Left colon (tissue), 2 donors: ENCODE data around the gene TIGD2. TPM values are rescaled to one million over a fixed set of nuclear protein-coding genes. Genes with fewer than 3 reads are reported as not detected.

Experiments used
- ATAC-seq: fragments of 200-7000 bp; cut with Tn5 transposase; one replicate; pipeline ENCODE4 v1.9.1; 2020; ENCODE audit warnings: mild to moderate bottlenecking, moderate library complexity
- DNase-seq, 2 donors: peaks; one replicate each; pipeline ENCODE4 v3.0.0-alpha.2; 2020
- intact Hi-C, 2 donors: fragments of 100-400 bp; cut with DNase I in 1 of 2; cut with micrococcal nuclease in 1 of 2; formaldehyde crosslinking; loops; one replicate each; pipeline versions ENCODE4 v1.11.2 to v1.14.0; 2022; cut with DNase I, micrococcal nuclease
- total RNA-seq, 2 donors: library from RNA; stranded (reverse); fragmentation: NEBNext Ultra II Directional; extraction: Animal tissue kit (Norgen Biotek cat#: 25700); gene quantifications; one replicate each; pipeline ENCODE4 v1.2.1, GENCODE V29; 2021
- donor health status: DM: no; HTN: no; CAD: no.
- donor health status: DM: yes; HTN: yes; CAD: no.

Gene TIGD2
- total RNA-seq, 2 donors from 2014 or later, result 5.2 to 5.3 TPM

DNA sequence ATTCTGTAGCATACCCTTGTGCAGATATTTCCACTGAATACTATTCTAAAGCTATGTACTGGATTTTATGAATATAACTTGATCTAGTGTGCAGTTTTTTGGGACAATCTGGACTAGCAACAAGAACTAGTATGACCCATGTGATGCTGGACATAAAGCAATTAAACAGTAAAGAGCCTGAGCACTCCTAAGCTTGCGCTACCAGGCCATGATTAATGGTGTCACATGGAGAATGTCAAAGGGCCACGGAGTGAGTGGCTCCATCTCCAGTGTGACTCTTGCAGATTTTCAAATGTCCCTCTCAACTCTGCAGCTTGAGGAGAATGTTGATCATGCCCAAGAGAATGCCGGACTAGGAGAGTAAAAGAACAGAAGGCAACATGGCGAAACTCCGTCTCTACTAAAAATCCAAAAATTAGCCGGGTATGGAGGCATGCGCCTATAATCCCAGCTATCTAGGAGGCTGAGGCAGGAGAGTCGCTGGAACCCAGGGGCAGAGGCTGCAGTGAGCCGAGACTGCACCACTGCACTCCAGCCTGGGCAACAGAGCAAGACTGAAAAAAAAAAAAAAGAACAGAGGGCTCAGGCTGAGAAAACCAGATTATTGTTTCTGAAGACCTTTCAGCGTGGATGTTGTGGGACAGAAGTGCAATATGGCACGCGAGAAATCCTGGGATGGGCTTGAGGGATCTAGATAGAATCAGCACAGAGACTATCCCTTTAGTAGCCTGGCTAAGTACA, 45.0 kb downstream of the TIGD2 start:
- ATAC-seq, result no peak
- no peak for DNase-seq
- intact Hi-C loops, result loop anchor here in 1 of 2 donors (10.0 kb wide), 1 partner anchor 278 kb away; no protein-coding TSS in a partner anchor

DNA sequence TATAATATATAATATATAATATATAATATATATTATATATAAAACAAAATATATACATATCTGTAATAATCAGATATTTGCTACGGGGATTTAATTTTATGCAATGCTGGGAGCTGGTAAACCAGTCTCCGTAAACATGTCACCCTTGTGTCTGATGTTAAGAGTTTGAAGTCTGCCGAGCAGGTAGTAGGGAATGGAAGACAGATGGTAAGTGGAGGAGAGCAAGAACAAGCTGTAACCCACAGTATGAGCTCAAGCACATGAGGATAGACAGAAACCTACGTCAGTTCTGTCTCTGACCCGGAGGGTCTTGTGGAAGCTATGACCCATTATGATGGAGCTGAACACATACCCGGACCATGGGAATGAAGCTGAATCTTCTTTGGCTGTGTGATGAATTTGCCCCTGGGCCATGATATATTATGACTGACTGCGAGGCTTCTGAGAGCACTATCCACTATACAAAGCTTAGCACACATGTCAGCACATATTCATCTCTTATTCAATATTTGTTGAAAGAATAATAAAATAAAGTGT, 46.2 kb downstream of the TIGD2 start:
- DNase-seq (no peak), ATAC-seq (no peak)
- intact Hi-C loops, result loop anchor here in 1 of 2 donors (10.0 kb wide), 1 partner anchor 277 kb away; no protein-coding TSS in a partner anchor

DNA sequence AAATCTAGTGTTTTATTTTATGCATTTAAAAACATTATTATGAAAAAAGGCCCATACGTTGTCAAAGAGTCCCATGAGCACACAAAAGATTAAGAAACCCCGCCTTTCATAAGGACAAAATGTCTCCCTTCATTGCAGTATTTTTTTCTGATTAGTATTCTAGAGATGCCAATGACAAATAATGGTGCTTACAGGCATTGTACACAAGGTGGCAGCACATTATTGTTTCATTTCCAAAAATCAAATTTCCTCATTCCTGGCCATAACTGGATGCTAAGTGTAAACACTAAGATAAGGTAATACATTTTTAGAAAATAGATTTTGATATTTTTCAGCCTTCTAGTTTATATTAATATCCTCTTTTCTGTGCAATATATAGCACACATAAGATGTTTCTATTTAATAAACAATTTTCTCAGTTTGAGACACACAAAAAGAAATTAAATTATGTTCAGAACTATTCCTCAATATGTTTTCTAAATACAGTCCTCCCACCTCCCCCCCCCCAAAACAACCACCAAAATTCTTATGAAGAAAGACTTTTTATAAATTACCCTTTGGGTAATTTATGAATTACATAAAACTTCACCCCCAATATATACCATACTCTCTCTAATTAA, 47.7 kb downstream of the TIGD2 start:
- ATAC-seq (peak; percentile 67), DNase-seq (no peak)
- intact Hi-C loops, result loop anchor here in 1 of 2 donors (10.0 kb wide), 1 partner anchor 276 kb away; no protein-coding TSS in a partner anchor

DNA sequence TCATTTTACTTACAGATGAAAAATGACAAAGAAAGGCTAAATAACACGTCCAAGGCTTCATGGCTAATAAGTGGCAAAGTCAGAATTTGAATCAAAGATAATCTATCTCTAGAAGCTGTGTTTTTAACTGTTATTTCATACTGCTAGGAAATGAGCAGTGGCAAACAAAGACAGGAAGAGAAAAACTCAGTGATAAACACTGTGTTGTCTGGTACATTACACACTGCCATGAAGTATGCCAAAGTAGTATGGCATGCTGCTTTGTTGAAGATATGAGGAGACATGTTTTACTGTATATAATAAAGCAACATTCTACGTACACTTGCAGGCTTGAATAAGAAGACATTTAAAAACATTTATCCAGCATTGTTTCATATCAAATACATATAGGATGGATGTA, 49.5 kb downstream of the TIGD2 start:
- intact Hi-C loops, result loop anchor here in 1 of 2 donors (10.0 kb wide), 1 partner anchor 734 kb away; the partner anchor contains the start of gene MMRN1
- no peak for DNase-seq

DNA sequence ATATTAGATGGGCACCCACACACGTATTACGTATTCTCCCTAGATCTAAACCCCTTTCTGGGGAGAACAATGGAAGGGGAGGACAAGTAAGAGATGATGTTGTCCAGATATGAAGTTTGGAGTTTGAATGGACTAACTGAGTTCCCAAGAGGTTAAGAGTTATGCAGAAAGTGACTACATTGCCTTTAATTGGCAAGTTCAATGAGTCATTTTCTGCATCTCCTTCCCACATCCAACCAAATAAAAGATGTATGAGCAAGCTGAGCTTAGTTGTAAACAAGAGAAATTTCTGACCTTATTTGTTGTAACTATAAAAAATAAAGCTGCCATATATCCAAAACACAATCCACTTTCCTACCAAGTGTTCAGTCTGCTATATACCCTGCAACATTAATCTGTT, 50.5 kb downstream of the TIGD2 start:
- intact Hi-C loops, result loop anchor here in 1 of 2 donors (10.0 kb wide), 1 partner anchor 733 kb away; the partner anchor contains the start of gene MMRN1
- ATAC-seq (no peak), DNase-seq (no peak)

More for the DNA sequence above, 49.5 kb downstream of the TIGD2 start:
- ATAC-seq, result no peak

DNA sequence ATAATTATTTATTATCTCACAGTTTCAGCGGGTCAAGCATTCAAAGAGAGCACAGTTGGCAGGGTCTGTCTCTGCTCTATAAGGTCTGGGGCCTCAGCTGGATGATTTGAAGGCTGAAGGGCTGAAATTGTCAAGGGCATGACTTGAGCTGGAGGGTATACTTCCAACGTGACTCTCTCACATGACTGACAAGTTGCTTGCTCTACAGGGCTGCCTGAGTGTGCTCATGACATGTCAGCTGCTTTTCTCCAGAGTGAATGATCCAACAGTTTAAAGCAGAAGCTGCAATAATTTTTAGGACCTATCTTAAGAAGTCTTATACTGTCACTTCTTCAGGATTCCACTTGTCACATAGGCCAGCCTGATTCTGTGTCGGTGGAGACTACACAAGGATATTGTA, 51.2 kb downstream of the TIGD2 start:
- ATAC-seq, result no peak
- no peak for DNase-seq
- intact Hi-C loops, result loop anchor here in 1 of 2 donors (10.0 kb wide), 1 partner anchor 732 kb away; the partner anchor contains the start of gene MMRN1

DNA sequence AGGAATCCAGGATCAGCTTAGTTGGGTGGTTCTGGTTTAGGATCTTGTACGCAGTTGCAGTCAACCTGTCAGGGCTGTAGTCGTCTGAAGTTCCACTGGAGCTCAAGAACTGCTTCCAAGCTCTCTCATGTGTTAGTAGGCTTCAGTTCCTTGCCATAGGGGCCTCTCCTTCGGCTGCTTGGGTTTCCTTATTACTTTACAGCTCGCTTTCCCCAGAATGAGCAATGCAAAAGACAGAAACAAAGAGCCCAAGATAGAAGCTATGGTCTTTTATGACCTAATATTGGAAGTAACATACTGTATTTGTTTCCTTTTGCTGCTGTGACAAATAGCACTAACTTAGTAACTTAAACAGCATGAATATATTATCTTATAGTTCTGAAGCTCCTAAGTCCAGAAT, 51.7 kb downstream of the TIGD2 start:
- ATAC-seq (peak; percentile 56), DNase-seq (no peak)
- intact Hi-C loops, result loop anchor here in 1 of 2 donors (10.0 kb wide), 1 partner anchor 732 kb away; the partner anchor contains the start of gene MMRN1

DNA sequence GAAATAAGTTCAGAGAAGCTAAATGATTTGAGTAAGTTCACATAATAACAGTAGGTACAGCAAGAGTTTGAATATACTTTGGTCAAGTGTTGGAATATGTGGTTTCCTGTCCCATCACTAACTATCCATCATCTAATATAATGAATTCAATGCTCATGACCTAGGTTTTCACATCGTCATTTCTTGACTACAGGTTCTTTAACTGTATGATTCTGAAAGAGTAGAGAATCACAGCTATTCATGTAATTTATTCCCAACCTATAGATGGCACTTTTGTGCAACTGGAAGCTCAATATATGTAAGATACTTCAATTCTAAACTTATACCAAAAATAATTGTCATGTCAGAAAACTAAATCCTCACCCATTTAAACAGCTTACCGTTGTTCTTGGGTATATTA, 53.1 kb downstream of the TIGD2 start:
- ATAC-seq (peak; percentile 41), DNase-seq (no peak)
- intact Hi-C loops, result loop anchor here in 1 of 2 donors (10.0 kb wide), 1 partner anchor 730 kb away; the partner anchor contains the start of gene MMRN1

Other genes with a start within 250 kb of the TIGD2 start
- 10 to 100 TPM; 34.3 to 80.3 TPM for gene FAM13A, start 54.3 kb upstream of the TIGD2 start, total RNA-seq
- gene GPRIN3, start 196.3 kb downstream of the TIGD2 start, total RNA-seq, result 10 to 100 TPM; 16.6 to 21.1 TPM